Suprapubic skin (tissue), 4 donors: ENCODE results near the gene ID2. TPM values are rescaled to one million over a fixed set of nuclear protein-coding genes. Genes with fewer than 3 reads are reported as not detected.

ENCODE experiments used
- DNase-seq, 2 donors: peaks; one replicate each; pipeline ENCODE4 v3.0.0-alpha.2; 2019; ENCODE audit warnings: low spot score in 2 of 2
- H3K27ac ChIP-seq: fragments of 200-600 bp; sonication (generic); one replicate; pipeline ENCODE4 v1.5.1; 2019
- H3K27me3 ChIP-seq: fragments of 200-600 bp; sonication (generic); one replicate; pipeline ENCODE4 v1.5.1; 2019
- H3K36me3 ChIP-seq: fragments of 200-600 bp; sonication (generic); one replicate; pipeline ENCODE4 v1.5.1; 2019
- H3K4me1 ChIP-seq: fragments of 200-600 bp; sonication (generic); one replicate; pipeline ENCODE4 v1.5.1; 2019
- H3K4me3 ChIP-seq: fragments of 200-600 bp; sonication (generic); one replicate; pipeline ENCODE4 v1.5.1; 2019; ENCODE audit warnings: mild to moderate bottlenecking
- H3K9me3 ChIP-seq: fragments of 200-600 bp; sonication (generic); one replicate; pipeline ENCODE4 v1.5.1; 2019
- CTCF ChIP-seq, 2 donors: fragments of 200-600 bp in 1 of 2; fragments of 450-650 bp in 1 of 2; sonication (generic) in 1 of 2; IDR thresholded peaks; one replicate each; pipeline ENCODE4 v1.5.1; 2016 to 2019; ENCODE audit warnings: antibody characterized with exemption in 2 of 2, mild to moderate bottlenecking in 1 of 2, moderate library complexity in 1 of 2
- EP300 ChIP-seq: sonication (generic); formaldehyde crosslinking; IDR thresholded peaks from one replicate; pipeline ENCODE4 v1.6.1; 2017; ENCODE audit warnings: antibody characterized with exemption
- POLR2A ChIP-seq, 2 donors: fragments of 450-650 bp; IDR thresholded peaks; one replicate each; pipeline ENCODE4 v1.6.1; 2017; ENCODE audit warnings: antibody characterized with exemption in 2 of 2, mild to moderate bottlenecking in 2 of 2, moderate library complexity in 2 of 2
- POLR2AphosphoS5 ChIP-seq, 3 donors: sonication (generic); formaldehyde crosslinking; IDR thresholded peaks; one replicate each; pipeline ENCODE4 v1.6.1; 2017; ENCODE audit warnings: antibody characterized with exemption in 3 of 3
- WGBS: methylation state at CpG from one replicate; pipeline ENCODE4 v1.1.5; 2018; 5-methylcytosine and 5-hydroxymethylcytosine counted together
- total RNA-seq, 4 donors: library from RNA; depleted of rRNA; stranded (reverse); fragments of >200 nt; gene quantifications; one replicate each; pipeline ENCODE4 v1.1.0, GENCODE V29; 2016

Gene ID2
- total RNA-seq, 4 donors from 2014 or later, result 179 to 249 (median 211) TPM

GRCh38 chr2:8685697-8686358, 4.0 kb downstream of the ID2 start:
- WGBS, result 1% methylated on average over 8 of the region's 50 CpGs
- peaks cover 24% of the 10 kb centered on the region for H3K4me1 ChIP-seq
- H3K36me3 ChIP-seq, result no peaks in the 10 kb centered on the region
- DNase-seq, result peak; percentile 85 to 86
- TF ChIP-seq POLR2A (IDR thresholded peaks at IDR 0.05), result no peak
- peak; percentile 95 to 99 for TF ChIP-seq CTCF (IDR thresholded peaks at IDR 0.05)
- TF ChIP-seq POLR2AphosphoS5 (IDR thresholded peaks at IDR 0.05), result no peak
- TF ChIP-seq EP300, result no peak
- peak overlapping the region; percentile 77 for H3K4me3 ChIP-seq
- H3K9me3 ChIP-seq, result no peaks in the 10 kb centered on the region
- H3K27me3 ChIP-seq, result no peaks in the 10 kb centered on the region
- H3K27ac ChIP-seq, result peak overlapping the region; percentile 74

DNA sequence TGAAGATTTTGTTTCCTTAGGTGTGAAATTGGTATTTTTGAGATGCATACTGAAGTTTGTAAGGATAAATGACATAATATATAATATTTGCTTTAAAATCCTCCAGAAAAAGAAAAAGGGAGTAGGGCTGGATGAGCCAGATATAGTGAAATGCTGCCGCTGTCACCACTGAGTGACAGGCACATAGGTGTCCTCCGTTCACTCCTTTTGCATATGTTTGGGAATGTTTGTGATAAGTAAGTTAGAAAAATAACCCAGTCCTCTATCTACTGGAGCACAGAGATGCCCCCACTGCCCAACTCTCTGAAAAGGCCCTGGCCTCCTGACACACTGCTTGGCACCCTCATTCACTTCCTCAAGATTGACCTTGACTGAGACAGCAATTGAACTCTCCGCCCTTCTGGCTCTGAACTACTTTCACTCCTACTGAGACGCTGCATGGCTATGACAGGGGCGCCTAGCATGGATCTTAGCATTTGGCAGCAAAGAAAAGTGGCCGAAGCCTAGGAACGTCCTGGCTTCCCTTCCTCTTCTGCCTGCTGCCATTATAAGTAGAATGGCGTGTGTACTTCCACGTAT, 10.1 kb downstream of the ID2 start:
- TF ChIP-seq POLR2A (IDR thresholded peaks at IDR 0.05), result no peak
- TF ChIP-seq CTCF (IDR thresholded peaks at IDR 0.05), result no peak
- H3K9me3 ChIP-seq, result no peaks in the 10 kb centered on the region
- no peaks in the 10 kb centered on the region for H3K36me3 ChIP-seq
- no peak overlapping the region for H3K27ac ChIP-seq
- DNase-seq, result no peak
- no peak overlapping the region for H3K4me3 ChIP-seq
- H3K4me1 ChIP-seq, result peaks cover 10% of the 10 kb centered on the region
- WGBS, result 87% methylated on average over 9 of the region's 9 CpGs
- H3K27me3 ChIP-seq, result peaks cover 3% of the 10 kb centered on the region

DNA sequence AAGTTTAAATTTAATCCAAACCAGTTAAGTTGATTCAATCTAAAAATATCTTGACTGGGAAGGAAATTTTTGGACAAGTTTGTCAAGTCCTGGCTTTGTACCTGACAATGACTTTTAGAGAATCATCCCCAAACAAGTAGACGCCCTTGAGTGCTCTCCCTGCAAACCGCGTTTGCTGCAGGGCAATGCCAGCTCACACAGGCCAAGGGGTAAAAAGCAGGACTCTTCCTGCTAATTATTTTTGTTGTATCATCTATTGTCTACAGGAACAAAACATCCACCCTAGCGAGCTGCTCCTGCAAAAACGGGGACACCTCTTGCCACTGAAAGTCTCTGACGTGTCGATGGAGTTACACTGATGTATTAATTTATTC, 10.9 kb downstream of the ID2 start:
- H3K4me3 ChIP-seq, result peak overlapping the region; percentile 30
- no peak for DNase-seq
- 34% methylated on average over 7 of the region's 7 CpGs for WGBS
- no peaks in the 10 kb centered on the region for H3K9me3 ChIP-seq
- no peak overlapping the region for H3K27ac ChIP-seq
- H3K36me3 ChIP-seq, result no peaks in the 10 kb centered on the region
- peaks cover 10% of the 10 kb centered on the region for H3K4me1 ChIP-seq
- H3K27me3 ChIP-seq, result peaks cover 3% of the 10 kb centered on the region
- TF ChIP-seq CTCF (IDR thresholded peaks at IDR 0.05) (no peak), POLR2AphosphoS5 (IDR thresholded peaks at IDR 0.05) (no peak), EP300 (no peak), POLR2A (IDR thresholded peaks at IDR 0.05) (no peak)

- Histone ChIP-seq H3K36me3 (no peaks in the 10 kb centered on the region), H3K27me3 (peaks cover 3% of the 10 kb centered on the region), H3K4me3 (peak overlapping the region; percentile 30), H3K9me3 (no peaks in the 10 kb centered on the region), H3K4me1 (peaks cover 10% of the 10 kb centered on the region), H3K27ac (no peak overlapping the region)
- 26% methylated on average over 30 of the region's 30 CpGs for WGBS
- TF ChIP-seq CTCF (IDR thresholded peaks at IDR 0.05), result peak in 1 of 2 donors; percentile 64
- TF ChIP-seq POLR2AphosphoS5 (IDR thresholded peaks at IDR 0.05), result no peak
- DNase-seq, result no peak
Observed at GRCh38 chr2:8693157-8693821, 11.4 kb downstream of the ID2 start.

- no peak for TF ChIP-seq EP300
- Histone ChIP-seq H3K4me3 (no peak overlapping the region), H3K27me3 (peaks cover 3% of the 10 kb centered on the region), H3K4me1 (peaks cover 10% of the 10 kb centered on the region), H3K9me3 (no peaks in the 10 kb centered on the region), H3K36me3 (no peaks in the 10 kb centered on the region), H3K27ac (no peak overlapping the region)
- DNase-seq, result no peak
- WGBS, result 86% methylated on average over 8 of the region's 8 CpGs
Observed at GRCh38 chr2:8694737-8695136, 12.9 kb downstream of the ID2 start.
